Hepatocyte (in vitro differentiated cells): ENCODE data around the gene TDRD3.

Experiments used
- EZH2 ChIP-seq: fragments of 200-600 bp; sonication (generic); IDR thresholded peaks from 2 replicates; pipeline ENCODE4 v1.6.1; 2016; ENCODE audit warnings: antibody characterized with exemption, mild to moderate bottlenecking, borderline replicate concordance
- TF ChIP-seq, protein P1 (sequence below): fragments of 200-600 bp; sonication (generic); IDR thresholded peaks from 2 replicates; pipeline ENCODE4 v1.5.1; 2016; ENCODE audit warnings: antibody characterized with exemption, mild to moderate bottlenecking; ENCODE audit not compliant: poor library complexity

DNA sequence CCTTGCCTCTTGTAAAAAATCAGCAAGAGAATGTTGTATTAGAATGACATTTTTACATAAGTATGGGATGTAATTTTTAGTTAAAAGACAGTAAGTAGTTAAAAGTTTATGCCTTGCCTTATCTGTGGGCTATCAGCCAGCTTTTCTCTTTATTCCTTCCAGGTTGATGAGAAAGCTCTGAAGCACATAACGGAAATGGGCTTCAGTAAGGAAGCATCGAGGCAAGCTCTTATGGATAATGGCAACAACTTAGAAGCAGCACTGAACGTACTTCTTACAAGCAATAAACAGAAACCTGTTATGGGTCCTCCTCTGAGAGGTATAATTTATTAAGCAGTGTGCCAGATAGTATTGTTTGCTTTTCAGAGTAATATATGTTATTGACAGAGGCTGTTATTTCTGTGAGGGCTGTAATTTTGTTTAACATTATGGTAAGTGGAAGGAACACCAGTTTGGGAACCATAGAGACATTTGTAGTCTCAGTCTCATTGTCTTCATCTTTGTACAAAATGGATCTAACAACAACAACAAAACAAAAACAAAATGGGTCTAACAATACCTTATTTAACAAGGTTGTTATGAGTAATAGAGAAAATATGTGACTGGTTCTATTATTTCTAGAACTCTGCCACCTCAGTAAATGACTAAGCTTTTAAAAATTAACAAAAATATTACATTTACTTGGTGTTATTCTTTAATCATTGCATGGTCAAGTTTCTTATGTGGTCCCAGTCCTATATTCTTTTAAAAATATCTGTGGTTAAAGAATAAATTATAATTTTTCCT lies 112.8 kb downstream of the TDRD3 start:
- TF ChIP-seq, protein P1, sequence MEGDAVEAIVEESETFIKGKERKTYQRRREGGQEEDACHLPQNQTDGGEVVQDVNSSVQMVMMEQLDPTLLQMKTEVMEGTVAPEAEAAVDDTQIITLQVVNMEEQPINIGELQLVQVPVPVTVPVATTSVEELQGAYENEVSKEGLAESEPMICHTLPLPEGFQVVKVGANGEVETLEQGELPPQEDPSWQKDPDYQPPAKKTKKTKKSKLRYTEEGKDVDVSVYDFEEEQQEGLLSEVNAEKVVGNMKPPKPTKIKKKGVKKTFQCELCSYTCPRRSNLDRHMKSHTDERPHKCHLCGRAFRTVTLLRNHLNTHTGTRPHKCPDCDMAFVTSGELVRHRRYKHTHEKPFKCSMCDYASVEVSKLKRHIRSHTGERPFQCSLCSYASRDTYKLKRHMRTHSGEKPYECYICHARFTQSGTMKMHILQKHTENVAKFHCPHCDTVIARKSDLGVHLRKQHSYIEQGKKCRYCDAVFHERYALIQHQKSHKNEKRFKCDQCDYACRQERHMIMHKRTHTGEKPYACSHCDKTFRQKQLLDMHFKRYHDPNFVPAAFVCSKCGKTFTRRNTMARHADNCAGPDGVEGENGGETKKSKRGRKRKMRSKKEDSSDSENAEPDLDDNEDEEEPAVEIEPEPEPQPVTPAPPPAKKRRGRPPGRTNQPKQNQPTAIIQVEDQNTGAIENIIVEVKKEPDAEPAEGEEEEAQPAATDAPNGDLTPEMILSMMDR: no peak
- TF ChIP-seq EZH2: no peak
